Gastroesophageal sphincter (tissue), 3 donors: ENCODE measurements around the gene EPHA6.

ENCODE experiments used
- EP300 ChIP-seq: sonication (generic); formaldehyde crosslinking; IDR thresholded peaks from one replicate; pipeline ENCODE4 v1.6.1; 2017; ENCODE audit warnings: antibody characterized with exemption, mild to moderate bottlenecking
- POLR2A ChIP-seq, 2 donors: fragments of 450-650 bp; IDR thresholded peaks; one replicate each; pipeline ENCODE4 v1.6.1; 2017; ENCODE audit warnings: antibody characterized with exemption in 2 of 2, mild to moderate bottlenecking in 2 of 2, moderate library complexity in 1 of 2
- POLR2AphosphoS5 ChIP-seq: sonication (generic); formaldehyde crosslinking; IDR thresholded peaks from one replicate; pipeline ENCODE4 v1.6.1; 2017; ENCODE audit warnings: antibody characterized with exemption
- TF ChIP-seq, protein P1 (sequence below), 4 experiments: fragments of 200-600 bp in 2 of 4; fragments of 450-650 bp in 2 of 4; sonication (generic) in 1 of 4; IDR thresholded peaks; one replicate each; pipeline ENCODE4 v1.5.1; 2017 to 2019; ENCODE audit warnings: antibody characterized with exemption in 4 of 4, mild to moderate bottlenecking in 2 of 4, moderate library complexity in 2 of 4

GRCh38 chr3:97691354-97691753, 877.0 kb downstream of the EPHA6 start:
- TF ChIP-seq POLR2A (IDR thresholded peaks at IDR 0.05) (no peak), EP300 (no peak), POLR2AphosphoS5 (no peak)
- TF ChIP-seq, protein P1, sequence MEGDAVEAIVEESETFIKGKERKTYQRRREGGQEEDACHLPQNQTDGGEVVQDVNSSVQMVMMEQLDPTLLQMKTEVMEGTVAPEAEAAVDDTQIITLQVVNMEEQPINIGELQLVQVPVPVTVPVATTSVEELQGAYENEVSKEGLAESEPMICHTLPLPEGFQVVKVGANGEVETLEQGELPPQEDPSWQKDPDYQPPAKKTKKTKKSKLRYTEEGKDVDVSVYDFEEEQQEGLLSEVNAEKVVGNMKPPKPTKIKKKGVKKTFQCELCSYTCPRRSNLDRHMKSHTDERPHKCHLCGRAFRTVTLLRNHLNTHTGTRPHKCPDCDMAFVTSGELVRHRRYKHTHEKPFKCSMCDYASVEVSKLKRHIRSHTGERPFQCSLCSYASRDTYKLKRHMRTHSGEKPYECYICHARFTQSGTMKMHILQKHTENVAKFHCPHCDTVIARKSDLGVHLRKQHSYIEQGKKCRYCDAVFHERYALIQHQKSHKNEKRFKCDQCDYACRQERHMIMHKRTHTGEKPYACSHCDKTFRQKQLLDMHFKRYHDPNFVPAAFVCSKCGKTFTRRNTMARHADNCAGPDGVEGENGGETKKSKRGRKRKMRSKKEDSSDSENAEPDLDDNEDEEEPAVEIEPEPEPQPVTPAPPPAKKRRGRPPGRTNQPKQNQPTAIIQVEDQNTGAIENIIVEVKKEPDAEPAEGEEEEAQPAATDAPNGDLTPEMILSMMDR (IDR thresholded peaks at IDR 0.05) = no peak
